RWPE2 (cell line): ENCODE data around the gene HSD17B3.
"Not testable (repeated sequence)": the region's sequence is repeated elsewhere in the genome, so short reads cannot be mapped to it uniquely, and the experiment has no call there.

ENCODE experiments used
- ATAC-seq: fragments of 200-7000 bp; cut with Tn5 transposase; 3 replicates; pipeline ENCODE4 v1.9.1; 2021; ENCODE audit warnings: low read depth
- DNase-seq: peaks from one replicate; pipeline ENCODE4 v3.0.0-alpha.2; 2020; ENCODE audit warnings: low spot score
- H3K27ac ChIP-seq: fragments of 450-650 bp; 2 replicates; pipeline ENCODE4 v1.5.1; 2017; ENCODE audit warnings: mild to moderate bottlenecking; ENCODE audit not compliant: poor library complexity, severe bottlenecking
- H3K27me3 ChIP-seq: fragments of 250-450 bp; sonication (Bioruptor Pico); 2 replicates; pipeline ENCODE4 v1.5.1; 2021; ENCODE audit warnings: mild to moderate bottlenecking, moderate library complexity; ENCODE audit not compliant: insufficient read depth, poor library complexity, severe bottlenecking
- H3K36me3 ChIP-seq: fragments of 250-450 bp; sonication (Bioruptor Pico); 2 replicates; pipeline ENCODE4 v1.5.1; 2020; ENCODE audit warnings: low read depth, mild to moderate bottlenecking, moderate library complexity
- H3K4me1 ChIP-seq: fragments of 250-450 bp; sonication (Bioruptor Pico); 2 replicates; pipeline ENCODE4 v1.5.1; 2021; ENCODE audit warnings: mild to moderate bottlenecking, moderate library complexity; ENCODE audit not compliant: insufficient read depth, poor library complexity, severe bottlenecking
- H3K4me3 ChIP-seq: fragments of 250-450 bp; sonication (Bioruptor Pico); 2 replicates; pipeline ENCODE4 v1.5.1; 2021; ENCODE audit warnings: mild to moderate bottlenecking, moderate library complexity; ENCODE audit not compliant: severe bottlenecking
- H3K9me3 ChIP-seq: fragments of 250-450 bp; sonication (Bioruptor Pico); 2 replicates; pipeline ENCODE4 v1.5.1; 2021; ENCODE audit warnings: mild to moderate bottlenecking, moderate library complexity; ENCODE audit not compliant: severe bottlenecking
- TF ChIP-seq, protein P1 (sequence below): fragments of 450-650 bp; IDR thresholded peaks from one replicate; pipeline ENCODE4 v1.5.1; 2017; ENCODE audit warnings: mild to moderate bottlenecking, moderate library complexity; ENCODE audit not compliant: poor library complexity, severe bottlenecking

The HSD17B3 gene

DNA sequence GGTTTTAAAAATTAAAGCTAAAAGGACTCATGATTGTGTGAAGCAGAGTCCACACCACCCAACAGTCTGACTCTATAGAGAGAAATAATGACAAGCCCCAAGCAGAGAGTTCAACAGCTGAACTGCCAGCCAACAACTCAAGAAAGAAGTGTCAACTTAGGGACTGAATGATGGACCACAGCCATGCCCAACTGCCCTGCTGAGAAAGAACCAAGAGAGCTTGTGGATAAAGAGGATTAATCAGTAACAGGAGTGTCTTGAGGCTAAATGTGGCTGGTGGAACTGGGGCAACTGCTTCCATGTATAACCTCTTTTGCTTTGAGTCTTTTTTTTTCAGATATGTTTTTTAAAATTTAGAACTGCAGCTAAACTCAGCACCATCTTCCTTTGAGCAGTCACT lies 109.3 kb downstream of the HSD17B3 start:
- H3K4me3 ChIP-seq = no peak overlapping the region
- TF ChIP-seq, protein P1, sequence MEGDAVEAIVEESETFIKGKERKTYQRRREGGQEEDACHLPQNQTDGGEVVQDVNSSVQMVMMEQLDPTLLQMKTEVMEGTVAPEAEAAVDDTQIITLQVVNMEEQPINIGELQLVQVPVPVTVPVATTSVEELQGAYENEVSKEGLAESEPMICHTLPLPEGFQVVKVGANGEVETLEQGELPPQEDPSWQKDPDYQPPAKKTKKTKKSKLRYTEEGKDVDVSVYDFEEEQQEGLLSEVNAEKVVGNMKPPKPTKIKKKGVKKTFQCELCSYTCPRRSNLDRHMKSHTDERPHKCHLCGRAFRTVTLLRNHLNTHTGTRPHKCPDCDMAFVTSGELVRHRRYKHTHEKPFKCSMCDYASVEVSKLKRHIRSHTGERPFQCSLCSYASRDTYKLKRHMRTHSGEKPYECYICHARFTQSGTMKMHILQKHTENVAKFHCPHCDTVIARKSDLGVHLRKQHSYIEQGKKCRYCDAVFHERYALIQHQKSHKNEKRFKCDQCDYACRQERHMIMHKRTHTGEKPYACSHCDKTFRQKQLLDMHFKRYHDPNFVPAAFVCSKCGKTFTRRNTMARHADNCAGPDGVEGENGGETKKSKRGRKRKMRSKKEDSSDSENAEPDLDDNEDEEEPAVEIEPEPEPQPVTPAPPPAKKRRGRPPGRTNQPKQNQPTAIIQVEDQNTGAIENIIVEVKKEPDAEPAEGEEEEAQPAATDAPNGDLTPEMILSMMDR = no peak
- no peak for DNase-seq
- H3K27ac ChIP-seq = no peak overlapping the region
- peaks cover 7% of the 10 kb centered on the region for H3K9me3 ChIP-seq
- no peak for ATAC-seq
- no peaks in the 10 kb centered on the region for H3K4me1 ChIP-seq
- H3K27me3 ChIP-seq = no peaks in the 10 kb centered on the region
- H3K36me3 ChIP-seq = no peaks in the 10 kb centered on the region

DNA sequence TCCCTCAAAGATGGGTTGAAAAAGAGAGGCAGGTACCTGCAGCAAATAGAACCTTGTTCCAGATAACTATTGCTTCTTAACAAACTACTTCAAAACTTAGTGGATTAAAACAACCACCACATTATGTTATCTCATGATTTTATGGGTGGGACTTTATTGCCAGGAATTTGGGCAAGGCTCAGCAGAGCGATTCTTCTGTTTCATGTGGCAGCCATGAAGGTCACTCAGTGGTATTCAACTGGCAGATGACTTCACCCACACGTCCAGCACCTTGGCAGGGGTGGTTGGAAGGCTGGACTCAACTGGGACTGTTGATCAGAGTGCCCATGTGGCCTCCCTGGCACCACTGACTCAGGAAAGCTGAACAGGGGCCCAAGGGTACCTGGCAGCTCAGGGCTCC lies 112.0 kb downstream of the HSD17B3 start:
- Histone ChIP-seq H3K36me3 (no peaks in the 10 kb centered on the region), H3K9me3 (peaks cover 7% of the 10 kb centered on the region), H3K4me3 (no peak overlapping the region), H3K4me1 (no peaks in the 10 kb centered on the region), H3K27me3 (no peaks in the 10 kb centered on the region), H3K27ac (no peak overlapping the region)
- DNase-seq (no peak), ATAC-seq (no peak)
- TF ChIP-seq, protein P1 = no peak

DNA sequence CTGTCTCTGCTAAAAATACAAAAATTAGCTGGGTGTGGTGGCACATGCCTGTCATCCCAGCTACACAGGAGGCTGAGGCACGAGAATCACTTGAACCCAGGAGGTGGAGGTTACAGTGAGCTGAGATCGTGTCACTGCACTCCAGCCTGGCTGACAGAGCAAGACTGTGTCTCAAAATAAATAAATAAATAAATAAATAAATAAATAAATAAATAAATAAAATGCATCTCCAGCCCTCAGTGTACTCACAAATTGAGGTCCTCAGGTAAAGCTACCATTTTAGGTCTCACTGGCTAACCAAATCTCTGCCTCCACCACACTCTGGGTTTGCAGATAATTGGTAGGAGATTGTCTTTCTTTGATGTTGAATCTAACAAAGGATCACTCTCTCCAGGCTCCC lies 112.4 kb downstream of the HSD17B3 start:
- not testable (repeated sequence) for DNase-seq, H3K27ac ChIP-seq, H3K4me1 ChIP-seq, H3K27me3 ChIP-seq, H3K36me3 ChIP-seq, ATAC-seq, H3K4me3 ChIP-seq, H3K9me3 ChIP-seq

DNA sequence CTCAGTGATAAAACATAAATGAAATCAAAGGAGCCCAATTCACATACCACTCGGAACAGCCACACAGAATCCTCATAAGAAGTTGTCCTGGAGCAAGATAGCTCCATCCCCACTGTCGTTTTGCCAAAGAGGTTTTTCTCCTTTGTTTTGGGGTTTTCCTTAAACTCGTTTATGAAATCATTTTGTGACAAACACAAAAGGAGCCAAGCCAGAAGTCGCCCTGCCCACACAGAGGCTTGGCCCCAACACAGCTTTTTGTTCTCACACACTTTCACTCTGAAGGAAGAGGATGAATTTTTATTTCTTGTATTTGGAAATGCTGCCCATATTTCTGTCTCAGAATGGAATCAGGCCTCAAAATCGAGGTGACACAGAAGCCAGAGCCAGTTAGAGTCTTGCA lies 113.4 kb downstream of the HSD17B3 start:
- Histone ChIP-seq H3K27me3 (no peaks in the 10 kb centered on the region), H3K36me3 (no peaks in the 10 kb centered on the region), H3K4me3 (no peak overlapping the region), H3K9me3 (peaks cover 7% of the 10 kb centered on the region), H3K4me1 (no peaks in the 10 kb centered on the region), H3K27ac (no peak overlapping the region)
- no peak for DNase-seq
- ATAC-seq = no peak
- TF ChIP-seq, protein P1 = no peak

DNA sequence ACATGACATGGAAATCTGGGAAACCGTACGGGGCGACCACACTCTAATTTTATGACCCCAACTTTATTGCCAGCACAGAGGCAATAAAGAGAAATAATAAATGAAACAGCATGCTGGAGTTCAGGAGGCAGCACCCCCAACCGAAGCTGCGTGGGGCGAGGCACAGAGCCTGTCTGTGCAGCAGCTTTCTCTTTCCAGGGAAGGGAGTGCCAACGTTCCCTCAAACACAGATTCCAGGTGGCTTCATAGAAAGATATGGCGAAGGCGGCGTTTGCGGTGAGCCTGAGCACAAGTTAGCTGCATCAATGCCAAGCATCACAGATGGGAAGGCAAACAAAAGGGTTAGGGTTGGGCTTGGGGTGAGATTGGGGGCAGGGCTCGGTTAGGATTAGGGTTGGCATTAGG lies 114.8 kb downstream of the HSD17B3 start:
- TF ChIP-seq, protein P1 = no peak
- no peak for ATAC-seq
- Histone ChIP-seq H3K27ac (no peak overlapping the region), H3K4me3 (no peak overlapping the region), H3K9me3 (peaks cover 7% of the 10 kb centered on the region), H3K27me3 (no peaks in the 10 kb centered on the region), H3K4me1 (no peaks in the 10 kb centered on the region), H3K36me3 (no peaks in the 10 kb centered on the region)
- DNase-seq = no peak
